Measurements from ENCODE around the gene CDC25B. TPM values are rescaled to one million over a fixed set of nuclear protein-coding genes. Genes with fewer than 3 reads are reported as not detected.

CDC25B gene
- total and polyA plus RNA-seq, 2 of the 13 experiments (the other 11 are each of a cell fraction or from before 2014, with no cell fraction given): 14.5 to 19.4 TPM

- TF ChIP-seq ZFY (CRISPR knock-in tag; IDR thresholded peaks at IDR 0.05) (peak; percentile 100), ZNF317 (CRISPR knock-in tag; IDR thresholded peaks at IDR 0.05) (peak; percentile 90; the same call in 1 of the 2 replicates), ZNF564 (CRISPR knock-in tag; IDR thresholded peaks at IDR 0.05) (peak; percentile 95), REXO4 (CRISPR knock-in tag; IDR thresholded peaks at IDR 0.05; ENCODE audit: borderline replicate concordance) (no peak), ISL2 (CRISPR knock-in tag; IDR thresholded peaks at IDR 0.05) (peak; percentile 85), SATB2 (CRISPR knock-in tag; IDR thresholded peaks at IDR 0.05) (peak; percentile 86), ARNT2 (CRISPR knock-in tag; IDR thresholded peaks at IDR 0.05; ENCODE audit: low read depth) (peak; percentile 98), MAFF (IDR thresholded peaks at IDR 0.05; ENCODE audit: low read depth, low read length) (peak; percentile 79), HNRNPL (IDR thresholded peaks at IDR 0.05; ENCODE audit: low read depth, low read length) (0 out of 2 replicates have a peak, but pooled peaks have one; percentile 52), SAP130 (CRISPR knock-in tag; IDR thresholded peaks at IDR 0.05; ENCODE audit: low read depth) (peak; percentile 93), ZBTB33 (CRISPR knock-in tag; IDR thresholded peaks at IDR 0.05) (peak; percentile 84), RNF219 (CRISPR knock-in tag; IDR thresholded peaks at IDR 0.05) (no peak; the same call in 1 of the 2 replicates), ASH2L (IDR thresholded peaks at IDR 0.05; ENCODE audit: insufficient read length, low read depth, low read length) (peak; percentile 100)
- TF ChIP-seq, protein P1, sequence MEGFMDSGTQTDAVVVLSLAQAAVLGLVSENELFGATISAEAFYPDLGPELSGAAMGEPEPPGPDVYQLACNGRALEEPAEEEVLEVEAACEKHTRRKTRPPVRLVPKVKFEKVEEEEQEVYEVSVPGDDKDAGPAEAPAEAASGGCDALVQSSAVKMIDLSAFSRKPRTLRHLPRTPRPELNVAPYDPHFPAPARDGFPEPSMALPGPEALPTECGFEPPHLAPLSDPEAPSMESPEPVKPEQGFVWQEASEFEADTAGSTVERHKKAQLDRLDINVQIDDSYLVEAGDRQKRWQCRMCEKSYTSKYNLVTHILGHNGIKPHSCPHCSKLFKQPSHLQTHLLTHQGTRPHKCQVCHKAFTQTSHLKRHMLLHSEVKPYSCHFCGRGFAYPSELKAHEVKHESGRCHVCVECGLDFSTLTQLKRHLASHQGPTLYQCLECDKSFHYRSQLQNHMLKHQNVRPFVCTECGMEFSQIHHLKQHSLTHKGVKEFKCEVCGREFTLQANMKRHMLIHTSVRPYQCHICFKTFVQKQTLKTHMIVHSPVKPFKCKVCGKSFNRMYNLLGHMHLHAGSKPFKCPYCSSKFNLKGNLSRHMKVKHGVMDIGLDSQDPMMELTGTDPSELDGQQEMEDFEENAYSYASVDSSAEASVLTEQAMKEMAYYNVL (CRISPR knock-in tag; IDR thresholded peaks at IDR 0.05; ENCODE audit: borderline replicate concordance): peak; percentile 83
- TF ChIP-seq, protein P2, sequence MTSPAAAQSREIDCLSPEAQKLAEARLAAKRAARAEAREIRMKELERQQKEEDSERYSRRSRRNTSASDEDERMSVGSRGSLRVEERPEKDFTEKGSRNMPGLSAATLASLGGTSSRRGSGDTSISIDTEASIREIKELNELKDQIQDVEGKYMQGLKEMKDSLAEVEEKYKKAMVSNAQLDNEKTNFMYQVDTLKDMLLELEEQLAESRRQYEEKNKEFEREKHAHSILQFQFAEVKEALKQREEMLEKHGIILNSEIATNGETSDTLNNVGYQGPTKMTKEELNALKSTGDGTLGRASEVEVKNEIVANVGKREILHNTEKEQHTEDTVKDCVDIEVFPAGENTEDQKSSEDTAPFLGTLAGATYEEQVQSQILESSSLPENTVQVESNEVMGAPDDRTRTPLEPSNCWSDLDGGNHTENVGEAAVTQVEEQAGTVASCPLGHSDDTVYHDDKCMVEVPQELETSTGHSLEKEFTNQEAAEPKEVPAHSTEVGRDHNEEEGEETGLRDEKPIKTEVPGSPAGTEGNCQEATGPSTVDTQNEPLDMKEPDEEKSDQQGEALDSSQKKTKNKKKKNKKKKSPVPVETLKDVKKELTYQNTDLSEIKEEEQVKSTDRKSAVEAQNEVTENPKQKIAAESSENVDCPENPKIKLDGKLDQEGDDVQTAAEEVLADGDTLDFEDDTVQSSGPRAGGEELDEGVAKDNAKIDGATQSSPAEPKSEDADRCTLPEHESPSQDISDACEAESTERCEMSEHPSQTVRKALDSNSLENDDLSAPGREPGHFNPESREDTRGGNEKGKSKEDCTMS (CRISPR knock-in tag; conservative IDR thresholded peaks at IDR 0.05): no peak; the same call in none of the 2 replicates
- TF ChIP-seq, protein P3, sequence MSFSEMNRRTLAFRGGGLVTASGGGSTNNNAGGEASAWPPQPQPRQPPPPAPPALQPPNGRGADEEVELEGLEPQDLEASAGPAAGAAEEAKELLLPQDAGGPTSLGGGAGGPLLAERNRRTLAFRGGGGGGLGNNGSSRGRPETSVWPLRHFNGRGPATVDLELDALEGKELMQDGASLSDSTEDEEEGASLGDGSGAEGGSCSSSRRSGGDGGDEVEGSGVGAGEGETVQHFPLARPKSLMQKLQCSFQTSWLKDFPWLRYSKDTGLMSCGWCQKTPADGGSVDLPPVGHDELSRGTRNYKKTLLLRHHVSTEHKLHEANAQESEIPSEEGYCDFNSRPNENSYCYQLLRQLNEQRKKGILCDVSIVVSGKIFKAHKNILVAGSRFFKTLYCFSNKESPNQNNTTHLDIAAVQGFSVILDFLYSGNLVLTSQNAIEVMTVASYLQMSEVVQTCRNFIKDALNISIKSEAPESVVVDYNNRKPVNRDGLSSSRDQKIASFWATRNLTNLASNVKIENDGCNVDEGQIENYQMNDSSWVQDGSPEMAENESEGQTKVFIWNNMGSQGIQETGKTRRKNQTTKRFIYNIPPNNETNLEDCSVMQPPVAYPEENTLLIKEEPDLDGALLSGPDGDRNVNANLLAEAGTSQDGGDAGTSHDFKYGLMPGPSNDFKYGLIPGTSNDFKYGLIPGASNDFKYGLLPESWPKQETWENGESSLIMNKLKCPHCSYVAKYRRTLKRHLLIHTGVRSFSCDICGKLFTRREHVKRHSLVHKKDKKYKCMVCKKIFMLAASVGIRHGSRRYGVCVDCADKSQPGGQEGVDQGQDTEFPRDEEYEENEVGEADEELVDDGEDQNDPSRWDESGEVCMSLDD (CRISPR knock-in tag; IDR thresholded peaks at IDR 0.05; ENCODE audit: borderline replicate concordance): peak; percentile 77
Measured at GRCh38 chr20:3820048-3820900, 24.2 kb downstream of the CDC25B start, which contains the start of gene AP5S1 (continued).

Measured in HepG2 (cell line).